HG02870 (cell line): ENCODE measurements around the gene MIDN.
"Not testable (repeated sequence)": the region's sequence is repeated elsewhere in the genome, so short reads cannot be mapped to it uniquely, and the experiment has no call there.

Experiments used
- ATAC-seq: cut with Tn5 transposase; IDR thresholded peaks from one replicate; pipeline ENCODE4 v1.9.1; 2021; ENCODE audit warnings: mild to moderate bottlenecking, moderate library complexity; ENCODE audit not compliant: unreplicated experiment

MIDN gene

DNA sequence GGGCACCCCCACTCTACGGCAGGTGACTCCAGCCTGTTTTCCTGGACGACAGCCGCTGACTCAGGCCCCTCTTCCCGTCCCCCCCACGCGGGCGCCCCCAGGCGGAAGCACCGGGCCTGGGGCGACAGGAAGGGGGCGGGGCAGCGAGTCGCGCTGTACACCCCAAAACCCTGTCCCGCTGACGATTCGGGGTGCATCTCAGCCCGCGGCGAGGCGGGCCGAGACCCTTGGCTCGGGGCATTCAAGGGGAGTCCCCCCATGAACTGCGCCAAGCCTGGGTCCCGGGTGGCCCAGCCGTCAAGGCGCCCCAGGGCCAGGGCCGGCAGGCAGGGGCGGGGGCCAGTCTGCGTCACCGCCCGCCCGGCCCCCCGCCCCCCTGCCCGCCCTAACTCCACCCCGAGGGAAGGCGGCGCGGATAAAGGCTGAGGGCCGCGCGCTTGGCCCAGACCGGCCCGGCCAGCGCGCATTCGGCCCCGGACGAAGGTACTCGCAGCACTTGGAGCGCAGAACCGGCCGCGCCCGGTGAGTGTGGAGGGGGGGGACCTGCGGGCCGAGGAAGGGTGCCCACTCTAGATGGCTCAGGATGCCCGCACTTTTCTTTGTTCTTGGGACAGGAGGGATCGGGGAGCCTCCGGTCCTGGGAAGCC lies at the start of gene MIDN:
Gene MIDN, plus strand, starts transcription at position 445 of the 647 bp plus-strand sequence. CDS start 1,714 bp downstream, outside the sequence.
- peak; percentile 17 for ATAC-seq

DNA sequence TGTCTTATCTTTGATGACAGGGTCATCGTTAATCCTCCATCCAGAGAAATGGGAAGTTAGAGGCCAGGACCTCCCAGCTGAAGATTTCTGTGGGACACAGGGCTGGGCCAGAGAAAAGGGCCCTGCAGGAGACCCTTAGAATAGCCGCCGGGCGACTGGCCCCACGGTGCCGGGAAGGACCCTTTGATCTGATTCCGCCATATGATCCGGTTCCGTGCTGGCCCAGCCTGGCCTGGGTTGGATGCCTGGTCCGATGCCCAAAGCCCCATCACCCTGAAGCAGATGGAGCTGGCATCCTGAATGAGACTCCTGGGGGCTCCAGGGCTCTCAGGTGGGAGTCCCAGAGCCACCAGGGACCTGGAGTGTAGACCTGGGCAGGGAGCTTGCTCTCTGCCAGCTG lies 48.9 kb upstream of the MIDN start:
- ATAC-seq: no peak

DNA sequence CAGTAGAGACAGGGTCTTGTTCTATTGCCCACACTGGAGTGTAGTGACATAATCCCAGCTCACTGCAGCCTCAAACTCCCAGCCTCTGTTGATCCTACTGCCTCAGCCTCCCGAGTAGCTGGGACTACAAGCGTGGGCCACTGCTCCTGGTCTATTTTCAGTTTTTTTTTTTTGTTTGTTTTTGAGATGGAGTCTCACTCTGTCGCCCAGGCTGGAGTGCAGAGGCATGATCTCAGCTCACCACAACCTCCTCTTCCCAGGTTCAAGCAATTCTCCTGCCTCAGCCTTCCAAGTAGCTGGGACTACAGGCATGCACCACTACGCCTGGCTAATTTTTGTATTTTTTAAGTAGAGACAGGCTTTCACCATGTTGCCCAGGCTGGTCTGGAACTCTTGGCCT lies 47.8 kb upstream of the MIDN start:
- not testable (repeated sequence) for ATAC-seq

DNA sequence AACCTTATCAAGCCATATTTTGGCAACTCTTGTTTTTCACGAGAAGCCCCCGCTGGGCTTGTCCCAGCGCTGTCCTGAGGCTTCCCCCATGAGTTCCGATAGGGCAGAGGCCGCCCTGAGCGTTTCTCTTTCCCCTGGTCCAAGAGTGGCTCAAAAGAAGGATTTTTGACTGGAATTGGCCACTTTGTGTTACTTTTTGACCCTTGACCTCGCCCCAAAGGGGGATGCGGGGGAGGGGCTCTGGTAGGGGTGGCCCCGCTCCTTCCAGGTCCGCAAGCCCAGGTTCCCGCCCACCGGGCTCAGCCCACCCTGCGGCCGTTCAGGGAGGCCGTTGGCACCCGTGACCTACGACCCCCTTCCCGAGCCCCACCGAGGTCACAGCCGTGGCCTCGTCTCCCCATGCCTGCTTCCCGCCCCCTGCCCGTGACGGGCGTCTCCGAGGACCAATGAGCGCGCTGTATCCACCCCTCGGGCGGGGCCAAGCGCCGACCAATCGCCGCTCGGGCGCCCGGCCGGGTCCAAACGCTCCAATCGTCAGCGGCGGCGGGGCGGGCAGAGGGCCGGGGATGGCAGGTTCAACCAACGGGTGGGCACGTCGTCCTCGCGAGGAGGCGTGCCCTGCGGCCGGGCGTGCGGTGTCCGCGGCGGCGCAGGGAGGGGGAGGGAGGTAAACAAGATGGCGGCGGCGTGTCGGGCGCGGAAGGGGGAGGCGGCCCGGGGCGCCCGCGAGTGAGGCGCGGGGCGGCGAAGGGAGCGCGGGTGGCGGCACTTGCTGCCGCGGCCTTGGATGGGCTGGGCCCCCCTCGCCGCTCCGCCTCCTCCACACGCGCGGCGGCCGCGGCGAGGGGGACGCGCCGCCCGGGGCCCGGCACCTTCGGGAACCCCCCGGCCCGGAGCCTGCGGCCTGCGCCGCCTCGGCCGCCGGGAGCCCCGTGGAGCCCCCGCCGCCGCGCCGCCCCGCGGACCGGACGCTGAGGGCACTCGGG lies 43.0 kb upstream of the MIDN start, which contains the start of gene STK11:
Gene STK11, plus strand, starts transcription at position 665 of the 986 bp plus-strand sequence. CDS start 1,136 bp downstream, outside the sequence.
- peak; percentile 85 for ATAC-seq

DNA sequence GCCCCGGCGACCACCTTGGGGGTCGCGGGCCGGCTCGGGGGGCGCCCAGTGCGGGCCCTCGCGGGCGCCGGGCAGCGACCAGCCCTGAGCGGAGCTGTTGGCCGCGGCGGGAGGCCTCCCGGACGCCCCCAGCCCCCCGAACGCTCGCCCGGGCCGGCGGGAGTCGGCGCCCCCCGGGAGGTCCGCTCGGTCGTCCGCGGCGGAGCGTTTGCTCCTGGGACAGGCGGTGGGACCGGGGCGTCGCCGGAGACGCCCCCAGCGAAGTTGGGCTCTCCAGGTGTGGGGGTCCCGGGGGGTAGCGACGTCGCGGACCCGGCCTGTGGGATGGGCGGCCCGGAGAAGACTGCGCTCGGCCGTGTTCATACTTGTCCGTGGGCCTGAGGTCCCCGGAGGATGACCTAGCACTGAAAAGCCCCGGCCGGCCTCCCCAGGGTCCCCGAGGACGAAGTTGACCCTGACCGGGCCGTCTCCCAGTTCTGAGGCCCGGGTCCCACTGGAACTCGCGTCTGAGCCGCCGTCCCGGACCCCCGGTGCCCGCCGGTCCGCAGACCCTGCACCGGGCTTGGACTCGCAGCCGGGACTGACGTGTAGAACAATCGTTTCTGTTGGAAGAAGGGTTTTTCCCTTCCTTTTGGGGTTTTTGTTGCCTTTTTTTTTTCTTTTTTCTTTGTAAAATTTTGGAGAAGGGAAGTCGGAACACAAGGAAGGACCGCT lies 42.1 kb upstream of the MIDN start:
- no peak for ATAC-seq

DNA sequence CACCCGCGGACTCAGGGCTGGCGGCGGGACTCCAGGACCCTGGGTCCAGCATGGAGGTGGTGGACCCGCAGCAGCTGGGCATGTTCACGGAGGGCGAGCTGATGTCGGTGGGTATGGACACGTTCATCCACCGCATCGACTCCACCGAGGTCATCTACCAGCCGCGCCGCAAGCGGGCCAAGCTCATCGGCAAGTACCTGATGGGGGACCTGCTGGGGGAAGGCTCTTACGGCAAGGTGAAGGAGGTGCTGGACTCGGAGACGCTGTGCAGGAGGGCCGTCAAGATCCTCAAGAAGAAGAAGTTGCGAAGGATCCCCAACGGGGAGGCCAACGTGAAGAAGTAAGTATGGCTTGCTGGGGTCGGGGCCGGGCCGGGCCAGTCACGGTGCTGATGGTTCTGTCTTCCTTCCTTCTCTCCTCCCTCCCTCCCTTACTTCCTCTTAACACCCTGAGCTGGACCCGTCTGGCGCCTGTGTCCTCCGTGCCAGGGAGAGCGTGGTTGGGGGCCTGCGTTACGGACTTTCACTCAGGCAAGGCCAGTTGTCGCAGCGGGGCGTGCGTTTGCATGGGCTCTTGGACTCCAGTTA lies 41.4 kb upstream of the MIDN start:
- ATAC-seq: no peak

DNA sequence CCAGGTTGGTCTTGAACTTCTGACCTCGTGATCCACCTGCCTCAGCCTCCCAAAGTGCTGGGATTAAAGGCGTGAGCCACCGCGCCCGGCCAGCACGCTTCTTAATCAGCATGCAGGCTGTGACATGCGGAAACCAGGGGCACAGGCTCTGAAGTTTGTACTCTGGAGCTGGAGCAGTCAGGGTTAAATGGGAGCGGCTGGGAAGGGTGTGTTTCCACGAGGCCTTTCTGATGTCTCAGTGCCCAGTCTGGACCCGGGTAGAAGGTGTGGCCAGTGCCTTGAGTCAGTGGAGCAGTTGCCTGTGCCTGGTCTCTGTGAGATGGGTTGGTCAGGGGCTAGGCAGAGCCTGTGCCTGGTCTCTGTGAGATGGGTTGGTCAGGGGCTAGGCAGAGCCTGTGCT lies 39.6 kb upstream of the MIDN start:
- ATAC-seq: not testable (repeated sequence)

DNA sequence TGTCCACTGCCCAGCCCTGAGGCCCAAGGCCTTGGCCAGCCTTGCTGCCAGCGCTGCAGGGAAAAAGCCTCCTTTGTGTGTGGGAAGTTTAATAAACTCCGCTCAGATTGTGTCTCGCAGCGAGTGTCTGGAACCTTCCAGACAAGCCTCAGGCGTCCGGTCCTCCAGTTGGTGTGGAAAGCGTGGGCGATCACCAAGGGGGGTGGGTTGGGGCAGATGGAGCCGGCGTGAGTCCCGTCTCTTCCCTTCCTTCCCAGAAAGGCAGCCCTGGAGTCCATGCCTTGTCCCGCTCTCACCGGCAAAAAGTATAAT lies 38.2 kb upstream of the MIDN start:
- no peak for ATAC-seq

DNA sequence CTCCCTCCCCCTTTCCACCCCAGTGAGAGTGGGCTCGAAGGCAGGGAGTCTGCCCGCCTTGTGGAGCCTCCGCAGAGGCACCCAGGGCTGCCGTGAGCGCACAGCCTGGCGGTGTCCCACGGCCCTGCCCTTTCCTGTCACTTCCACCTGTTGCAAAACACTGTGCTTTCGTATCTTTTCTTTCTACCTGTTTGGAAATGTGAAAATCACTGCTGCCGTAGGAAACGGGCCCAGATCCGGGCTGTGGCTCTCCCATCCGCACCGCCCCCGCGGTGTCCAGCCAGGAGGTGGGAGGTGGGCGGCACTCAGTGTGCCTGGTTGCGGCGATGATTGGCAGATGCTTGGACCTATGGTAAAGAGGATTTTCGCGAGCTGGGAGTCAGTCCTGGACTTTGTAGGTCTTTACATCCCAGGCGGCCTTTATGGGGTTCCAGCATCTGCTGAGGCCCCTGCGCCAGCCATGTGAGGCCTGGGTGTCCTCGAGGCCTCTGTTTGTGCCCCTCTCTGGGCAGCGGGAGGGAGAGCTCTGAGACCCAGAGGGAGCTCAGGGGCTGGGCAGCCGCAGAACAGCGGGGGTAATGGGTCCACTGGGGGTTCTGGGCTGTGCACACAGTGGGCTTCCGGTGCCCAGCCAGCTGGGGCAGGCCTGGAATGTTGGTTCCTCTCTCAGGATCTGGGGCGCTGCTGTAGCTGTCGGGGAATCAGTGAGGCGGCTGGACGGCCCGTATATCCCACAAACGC lies 36.7 kb upstream of the MIDN start:
- no peak for ATAC-seq

DNA sequence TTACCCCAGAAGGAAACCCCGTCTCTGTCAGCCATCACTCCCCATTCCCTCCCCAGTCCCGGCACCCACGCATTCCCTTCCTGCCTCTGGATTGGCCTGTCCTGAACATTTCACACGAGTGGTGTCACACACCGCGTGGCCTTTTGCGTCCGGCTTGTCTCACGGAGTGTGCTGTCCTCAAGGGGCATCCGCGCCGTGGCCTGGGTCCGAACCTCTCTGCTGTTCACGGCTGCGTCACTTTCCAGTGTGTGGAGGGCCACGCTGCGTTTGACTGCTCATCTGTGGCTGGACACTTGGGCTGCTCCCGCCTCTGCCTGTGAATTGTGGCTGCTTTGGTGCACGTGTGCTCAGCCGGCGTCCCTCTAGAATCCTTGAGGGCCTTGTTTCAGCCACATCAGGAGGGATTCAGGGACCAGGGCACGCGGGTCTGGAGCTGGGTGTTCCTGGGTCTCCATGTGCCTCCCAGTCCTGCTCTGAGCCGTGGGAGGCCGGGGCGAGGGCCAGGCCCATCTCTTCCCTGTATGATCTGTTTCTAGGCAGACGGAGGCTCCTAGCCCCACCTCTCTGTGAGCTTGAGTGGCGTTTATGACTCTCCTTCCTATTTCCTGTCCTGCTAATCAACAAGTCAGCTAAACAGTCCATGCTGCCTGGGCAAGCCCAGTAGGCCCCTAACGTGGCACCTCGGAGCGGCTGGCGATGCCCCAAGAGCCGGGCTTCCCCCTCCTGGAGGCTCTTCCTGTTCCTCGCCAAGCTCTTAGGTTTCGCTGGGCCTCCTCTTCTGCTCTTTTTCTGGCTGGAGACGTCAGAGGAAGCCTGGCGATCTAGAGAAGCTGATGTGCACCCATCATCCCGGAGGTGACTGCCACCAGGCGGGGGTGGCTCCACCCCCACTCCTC lies 34.7 kb upstream of the MIDN start:
- ATAC-seq: no peak

DNA sequence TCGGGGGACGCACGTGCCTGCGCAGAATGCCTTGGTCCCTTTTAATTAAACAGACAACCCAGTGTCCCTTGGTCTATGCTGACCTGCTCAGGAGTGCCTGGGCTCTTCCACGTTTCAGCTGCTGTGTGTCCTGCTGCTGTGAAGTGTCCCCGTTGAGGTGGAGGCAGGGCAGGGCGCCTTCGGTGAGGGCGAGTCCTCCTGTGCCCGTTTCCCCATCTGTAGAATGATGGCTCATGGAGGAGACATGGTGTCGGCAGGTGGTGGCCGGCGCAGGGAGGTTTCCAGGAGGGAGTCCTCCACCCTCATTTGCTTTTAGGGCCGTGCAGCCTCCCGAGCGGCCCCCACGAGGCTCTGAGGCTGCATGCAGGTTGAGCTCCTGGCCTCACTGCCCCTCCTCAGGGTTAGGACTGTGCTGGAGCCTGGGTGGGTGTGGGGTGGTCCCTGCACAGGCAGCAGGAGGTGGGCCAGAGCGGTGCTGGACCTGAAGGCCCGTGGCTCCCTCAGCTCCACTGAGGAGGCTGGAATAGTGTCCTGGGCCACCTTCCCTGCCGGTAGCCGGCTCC lies 34.0 kb upstream of the MIDN start:
- ATAC-seq: no peak

DNA sequence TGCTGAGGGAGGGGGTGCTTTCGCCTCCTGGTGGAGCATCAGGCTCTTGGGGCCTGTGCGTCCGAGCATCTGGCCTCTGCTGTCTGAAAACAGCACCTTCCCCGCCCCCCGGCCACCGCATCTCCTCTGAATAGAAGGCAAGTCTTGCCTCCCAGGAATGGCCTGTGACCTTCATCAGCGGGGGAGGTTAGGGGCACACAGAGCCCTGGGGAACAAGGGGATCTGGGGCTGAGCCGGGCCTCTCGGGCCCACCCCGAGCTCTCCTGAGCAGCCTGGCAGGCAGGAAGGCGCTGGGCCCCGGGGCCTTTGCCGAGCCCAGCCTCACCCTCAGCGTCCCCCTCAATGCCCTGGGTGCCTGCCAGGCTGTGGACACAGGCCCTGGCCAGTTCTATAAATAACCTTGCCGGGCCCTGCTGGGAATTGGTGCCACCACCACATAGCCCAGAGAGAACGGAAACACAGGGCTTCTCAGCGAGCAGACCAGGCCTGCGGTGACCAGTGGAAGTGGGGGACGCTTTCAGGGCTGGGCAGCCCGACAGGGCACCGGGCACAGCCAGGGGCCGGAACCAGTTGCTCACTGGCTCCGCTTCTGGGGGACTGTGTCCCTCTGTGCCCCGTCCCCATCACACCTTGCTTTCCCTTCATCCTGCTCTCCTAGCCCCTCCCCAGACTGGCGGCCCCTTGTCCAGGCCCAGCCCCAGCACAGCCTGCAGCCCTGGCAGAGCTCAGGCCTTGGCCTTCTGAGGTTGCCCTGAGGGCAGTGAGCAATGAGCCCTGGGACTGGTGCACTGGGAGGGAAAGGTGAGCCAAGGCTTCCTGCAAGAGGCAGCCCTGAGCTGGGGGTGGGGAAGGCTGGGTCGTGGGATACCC lies 33.3 kb upstream of the MIDN start:
- ATAC-seq: no peak

DNA sequence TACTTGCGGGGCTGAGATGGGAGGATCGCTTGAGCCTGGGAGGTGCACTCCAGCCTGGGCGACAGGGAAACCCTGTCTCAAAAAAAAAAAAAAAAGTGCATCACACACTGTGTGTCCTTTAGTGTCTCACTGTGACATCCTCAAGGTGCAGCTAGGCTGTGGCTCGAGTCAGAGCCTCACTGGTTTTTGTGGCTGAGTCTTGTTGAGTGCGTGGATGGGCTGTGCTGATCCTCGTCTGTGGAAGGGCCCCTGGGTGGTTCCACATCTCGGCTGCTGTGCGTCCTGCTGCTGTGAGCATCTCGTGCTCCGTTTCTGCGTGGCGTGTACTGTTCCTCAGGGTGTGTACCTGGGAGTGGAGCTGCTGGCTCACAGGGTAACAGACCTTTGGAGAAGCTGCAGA lies 31.6 kb upstream of the MIDN start:
- ATAC-seq: no peak

DNA sequence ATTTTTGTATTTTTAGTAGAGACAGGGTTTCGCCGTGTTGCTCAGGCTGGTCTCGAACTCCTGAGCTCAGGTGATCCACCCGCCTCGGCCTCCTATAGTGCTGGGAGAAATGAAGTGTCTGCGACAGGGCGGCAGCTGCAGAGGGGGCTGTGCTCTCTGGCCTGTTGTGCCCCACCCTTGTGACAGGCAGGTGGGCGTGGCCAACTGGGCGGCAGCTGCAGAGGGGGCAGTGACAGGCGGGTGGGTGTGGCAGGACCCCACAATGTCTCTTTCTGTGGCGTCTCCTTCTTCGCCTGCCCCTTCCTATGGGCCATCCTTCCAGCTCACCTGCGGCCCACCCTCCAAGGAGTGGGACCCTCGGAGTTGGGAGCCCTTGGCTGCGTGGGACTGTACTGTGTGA lies 31.0 kb upstream of the MIDN start:
- no peak for ATAC-seq

DNA sequence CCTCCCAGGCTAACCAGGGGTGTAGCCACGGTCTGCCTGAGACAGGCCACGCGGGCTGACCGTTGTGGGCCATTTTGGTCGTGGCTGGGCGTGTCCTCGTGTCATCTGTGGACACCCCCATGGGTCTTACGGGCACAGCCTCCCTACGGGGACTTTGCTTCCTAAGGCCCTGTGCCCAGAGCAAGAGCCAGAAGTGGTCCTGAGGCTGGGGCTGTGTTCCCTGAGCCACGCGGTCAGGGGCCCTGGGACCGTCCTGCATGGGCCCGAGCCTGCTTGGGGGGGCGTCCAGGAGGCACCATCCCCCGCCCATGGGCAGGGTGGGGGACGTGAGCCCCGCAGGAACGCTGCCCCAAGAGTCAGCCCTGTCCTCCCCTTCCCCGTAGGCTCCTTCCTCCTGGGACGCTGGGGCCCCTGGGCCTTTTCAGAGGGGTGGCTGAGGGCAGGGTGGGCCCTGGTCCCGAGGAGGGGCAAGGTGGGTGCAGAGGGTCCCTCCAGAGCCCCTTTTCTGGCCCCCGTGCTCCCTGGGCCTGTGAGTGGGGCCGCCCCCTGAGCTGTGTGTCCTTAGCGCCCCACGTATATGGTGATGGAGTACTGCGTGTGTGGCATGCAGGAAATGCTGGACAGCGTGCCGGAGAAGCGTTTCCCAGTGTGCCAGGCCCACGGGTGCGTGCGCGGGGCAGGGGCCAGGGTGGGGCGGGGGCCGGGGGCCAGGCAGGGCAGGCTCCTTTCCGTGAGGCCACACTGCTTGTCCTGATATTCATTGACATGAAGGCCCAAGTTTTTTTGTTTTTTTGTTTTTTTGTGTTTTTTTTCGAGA lies 29.4 kb upstream of the MIDN start:
- ATAC-seq: no peak

DNA sequence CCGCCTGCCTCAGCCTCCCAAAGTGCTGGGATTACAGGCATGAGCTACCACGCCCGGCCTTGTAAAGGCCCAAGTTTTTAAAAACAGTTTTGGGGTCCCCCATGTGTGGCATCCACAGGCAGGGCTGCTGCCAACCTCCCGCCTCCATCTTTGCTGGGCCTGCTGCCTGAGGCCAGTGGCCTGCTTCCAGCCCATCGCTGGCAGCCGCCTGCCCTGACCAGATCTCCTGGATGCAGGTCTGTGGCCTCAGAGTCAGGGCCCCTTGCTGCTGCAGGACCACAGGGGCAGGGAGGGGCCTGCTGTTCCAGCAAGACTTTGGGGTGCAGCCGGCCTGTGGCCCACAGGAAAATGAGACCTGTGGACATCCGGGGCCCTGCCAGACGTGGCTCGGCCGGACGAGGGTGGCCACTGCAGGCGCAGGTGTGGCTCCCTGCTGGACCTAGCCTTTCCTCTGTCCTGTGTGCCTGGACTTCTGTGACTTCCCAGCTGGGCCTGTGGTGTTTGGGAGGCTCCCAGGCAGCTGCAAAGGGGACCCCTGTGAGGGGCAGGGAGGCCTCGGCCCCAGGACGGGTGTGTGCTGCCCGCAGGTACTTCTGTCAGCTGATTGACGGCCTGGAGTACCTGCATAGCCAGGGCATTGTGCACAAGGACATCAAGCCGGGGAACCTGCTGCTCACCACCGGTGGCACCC lies 28.5 kb upstream of the MIDN start:
- ATAC-seq: no peak

DNA sequence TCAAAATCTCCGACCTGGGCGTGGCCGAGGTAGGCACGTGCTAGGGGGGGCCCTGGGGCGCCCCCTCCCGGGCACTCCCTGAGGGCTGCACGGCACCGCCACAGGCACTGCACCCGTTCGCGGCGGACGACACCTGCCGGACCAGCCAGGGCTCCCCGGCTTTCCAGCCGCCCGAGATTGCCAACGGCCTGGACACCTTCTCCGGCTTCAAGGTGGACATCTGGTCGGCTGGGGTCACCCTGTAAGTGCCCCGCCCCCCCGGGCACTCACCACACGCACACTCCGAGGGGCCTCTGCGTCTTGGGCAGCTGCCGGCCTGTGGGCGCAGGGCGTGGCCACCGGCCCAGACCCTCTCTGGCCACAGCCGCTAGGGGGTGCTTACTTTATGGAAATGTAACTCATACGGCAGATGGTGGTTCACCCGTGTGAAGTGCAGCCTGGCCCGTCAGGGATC lies 27.9 kb upstream of the MIDN start:
- ATAC-seq: no peak
